LNCaP clone FGC (cell line): ENCODE measurements around the gene IPO9.

Source experiments
- DNase-seq: peaks from one replicate; pipeline ENCODE4 v3.0.0-alpha.2; 2011; ENCODE audit warnings: low read depth
- H3K4me3 ChIP-seq: 2 replicates; pipeline ENCODE4 v1.5.1; 2011; ENCODE audit warnings: mild to moderate bottlenecking, low read depth, low read length, control low read depth
- CTCF ChIP-seq: IDR thresholded peaks from 2 replicates; pipeline ENCODE4 v1.5.1; 2012; ENCODE audit warnings: mild to moderate bottlenecking; ENCODE audit not compliant: control insufficient read depth, insufficient read depth; ENCODE audit errors: extremely low read depth

IPO9 gene

GRCh38 chr1:201828820-201829774 is at the start of gene IPO9:
TSS of gene IPO9 (plus strand) at chr1:201829157. CDS start at chr1:201829210, 53 bp downstream.
- peak within 1 kb of the TSS; percentile 96 for H3K4me3 ChIP-seq
- peak; percentile 93 for TF ChIP-seq CTCF
- peak; percentile 79 for DNase-seq

GRCh38 chr1:201779351-201779880 is 49.5 kb upstream of the IPO9 start:
- no peak for TF ChIP-seq CTCF
- no peak for DNase-seq
- no peak overlapping the region for H3K4me3 ChIP-seq

- no peak for DNase-seq
- TF ChIP-seq CTCF: no peak
- no peak overlapping the region for H3K4me3 ChIP-seq
Observed at GRCh38 chr1:201780952-201781351, 48.0 kb upstream of the IPO9 start.

- no peak for TF ChIP-seq CTCF
- no peak overlapping the region for H3K4me3 ChIP-seq
- DNase-seq: peak; percentile 81
Observed at GRCh38 chr1:201781437-201781836, 47.5 kb upstream of the IPO9 start.

- no peak for DNase-seq
- no peak for TF ChIP-seq CTCF
- no peak overlapping the region for H3K4me3 ChIP-seq
Observed at GRCh38 chr1:201782353-201782752, 46.6 kb upstream of the IPO9 start.

GRCh38 chr1:201783058-201783457 is 45.9 kb upstream of the IPO9 start:
- no peak for TF ChIP-seq CTCF
- DNase-seq: no peak
- no peak overlapping the region for H3K4me3 ChIP-seq
